GM19193 (cell line): Measurements from ENCODE around the gene SFN.

Source experiments
- POLR2A ChIP-seq: IDR thresholded peaks from 4 replicates; pipeline ENCODE4 v1.6.1; 2011; ENCODE audit not compliant: insufficient read depth, insufficient read length; ENCODE audit errors: extremely low read depth

SFN gene

GRCh38 chr1:26862781-26863684 is at the start of gene SFN:
SFN (plus strand) TSS chr1:26863149; CDS start chr1:26863213, 64 bp downstream.
- no peak for TF ChIP-seq POLR2A

DNA sequence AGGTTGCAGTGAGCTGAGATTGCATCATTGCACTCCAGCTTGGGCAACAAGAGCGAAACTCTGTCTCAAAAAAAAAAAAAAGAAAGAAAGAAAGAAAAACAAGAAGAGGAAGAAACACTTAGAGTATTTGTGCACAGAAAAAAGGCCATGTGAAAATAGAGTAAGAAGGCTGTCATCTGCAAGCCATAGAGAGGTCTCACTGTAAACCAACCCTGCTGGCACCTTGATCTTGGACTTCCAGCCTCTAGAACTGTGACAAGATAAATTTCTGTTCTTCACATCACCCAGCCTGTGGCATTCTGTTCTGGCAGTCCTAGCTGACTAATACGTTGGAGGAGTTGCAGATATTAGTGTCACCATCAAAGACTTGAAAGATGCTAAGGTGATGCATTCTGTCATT is 48.6 kb upstream of the SFN start:
- no peak for TF ChIP-seq POLR2A

GRCh38 chr1:26814893-26815292 is 48.1 kb upstream of the SFN start:
- no peak for TF ChIP-seq POLR2A

- no peak for TF ChIP-seq POLR2A
Observed at GRCh38 chr1:26820784-26821269, 42.1 kb upstream of the SFN start.

GRCh38 chr1:26822737-26823395 is 40.1 kb upstream of the SFN start:
- TF ChIP-seq POLR2A: no peak

- TF ChIP-seq POLR2A: no peak
Observed at GRCh38 chr1:26824731-26825130, 38.2 kb upstream of the SFN start.

GRCh38 chr1:26826261-26827105 is 36.5 kb upstream of the SFN start, which contains the start of gene ZDHHC18:
ZDHHC18 (plus strand) TSS chr1:26826688; CDS start chr1:26826805, 117 bp downstream.
- TF ChIP-seq POLR2A: peak; percentile 76

DNA sequence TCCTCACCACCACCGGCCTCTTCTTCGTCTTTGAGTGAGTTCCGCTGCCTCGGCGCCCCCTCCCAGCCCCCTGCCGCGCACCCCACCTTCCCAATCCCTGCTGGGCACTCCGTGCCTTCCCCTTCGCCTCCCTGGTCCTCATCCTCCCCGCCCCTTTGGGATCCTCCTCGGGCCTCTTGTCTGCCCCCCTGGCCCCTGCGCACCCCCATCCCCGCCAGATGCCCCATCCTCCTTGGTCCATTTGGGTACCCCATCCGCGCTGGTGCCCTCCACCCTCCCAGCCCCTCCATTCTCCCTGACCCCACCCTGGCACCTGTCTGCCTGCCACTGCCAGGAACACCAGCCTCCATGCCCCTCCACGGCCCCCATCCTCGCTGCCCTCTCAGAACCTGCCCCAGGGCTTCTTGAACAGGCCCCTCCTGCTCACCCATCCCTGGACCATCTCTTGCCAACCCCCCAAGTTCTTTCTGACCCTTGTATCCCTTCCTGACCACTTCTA is 35.8 kb upstream of the SFN start:
- TF ChIP-seq POLR2A: no peak

GRCh38 chr1:26827663-26828062 is 35.3 kb upstream of the SFN start:
- TF ChIP-seq POLR2A: no peak

DNA sequence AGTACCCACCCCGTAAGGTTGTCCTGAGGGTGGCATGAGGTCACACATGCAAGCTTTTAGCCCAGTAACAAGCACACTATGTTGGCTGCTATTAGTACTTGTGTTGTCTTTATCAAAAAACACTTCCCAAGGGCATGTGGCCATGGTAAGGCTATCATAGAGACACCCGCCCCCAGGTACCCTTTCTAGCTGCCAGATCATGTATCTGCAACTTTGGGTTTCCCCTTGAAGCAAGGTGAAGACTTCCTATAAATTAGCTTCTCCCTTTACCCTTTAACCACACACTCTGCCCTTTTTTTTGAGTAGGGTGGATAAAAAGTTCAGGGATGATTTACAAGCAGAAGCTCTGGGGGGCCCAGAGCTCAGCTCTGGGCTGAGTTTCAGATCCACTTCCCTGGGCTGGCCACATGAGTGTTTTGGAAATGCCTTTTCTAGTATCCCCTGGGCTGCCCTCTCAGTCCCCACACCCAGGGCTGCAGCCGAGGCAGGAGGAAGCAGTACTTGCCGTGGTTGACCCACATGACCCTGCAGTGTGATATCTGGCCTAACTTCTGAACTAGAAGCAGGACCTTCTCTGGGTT is 34.4 kb upstream of the SFN start:
- TF ChIP-seq POLR2A: no peak

DNA sequence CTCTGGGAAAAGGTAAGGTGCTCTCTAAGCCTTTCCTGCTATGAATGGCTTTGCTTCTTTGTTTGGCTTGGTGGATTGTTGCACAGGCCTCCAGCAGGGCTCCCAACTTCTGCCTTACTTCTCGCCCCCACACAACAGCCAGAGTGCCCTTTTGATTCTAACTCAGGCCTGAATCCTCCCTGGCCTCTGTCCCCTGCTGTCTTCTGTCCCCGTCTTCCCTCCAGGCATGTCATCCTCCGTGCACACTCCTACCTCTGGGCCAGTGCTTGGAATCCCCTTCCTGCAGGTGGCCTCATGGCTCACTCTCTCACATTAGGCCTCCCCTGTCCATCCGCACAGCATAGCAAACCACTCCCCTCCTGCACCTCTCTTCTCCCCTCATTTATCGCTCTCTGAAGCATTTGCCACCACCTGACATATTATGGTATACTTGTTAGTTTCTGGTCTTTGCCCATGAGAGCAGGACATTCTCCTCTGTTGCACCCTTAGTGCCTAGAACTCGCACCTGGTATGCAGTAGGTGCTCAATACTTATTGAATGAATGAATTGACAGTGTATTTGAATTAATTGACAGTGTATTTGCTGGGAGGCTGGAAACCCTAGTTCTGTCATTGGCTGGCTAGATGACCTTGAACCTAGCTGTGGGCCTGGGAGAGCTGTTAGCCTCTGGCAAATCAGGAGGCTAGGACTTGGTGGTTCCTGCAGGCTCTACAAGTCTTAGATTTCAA is 33.6 kb upstream of the SFN start:
- no peak for TF ChIP-seq POLR2A

GRCh38 chr1:26831059-26831458 is 31.9 kb upstream of the SFN start:
- no peak for TF ChIP-seq POLR2A

DNA sequence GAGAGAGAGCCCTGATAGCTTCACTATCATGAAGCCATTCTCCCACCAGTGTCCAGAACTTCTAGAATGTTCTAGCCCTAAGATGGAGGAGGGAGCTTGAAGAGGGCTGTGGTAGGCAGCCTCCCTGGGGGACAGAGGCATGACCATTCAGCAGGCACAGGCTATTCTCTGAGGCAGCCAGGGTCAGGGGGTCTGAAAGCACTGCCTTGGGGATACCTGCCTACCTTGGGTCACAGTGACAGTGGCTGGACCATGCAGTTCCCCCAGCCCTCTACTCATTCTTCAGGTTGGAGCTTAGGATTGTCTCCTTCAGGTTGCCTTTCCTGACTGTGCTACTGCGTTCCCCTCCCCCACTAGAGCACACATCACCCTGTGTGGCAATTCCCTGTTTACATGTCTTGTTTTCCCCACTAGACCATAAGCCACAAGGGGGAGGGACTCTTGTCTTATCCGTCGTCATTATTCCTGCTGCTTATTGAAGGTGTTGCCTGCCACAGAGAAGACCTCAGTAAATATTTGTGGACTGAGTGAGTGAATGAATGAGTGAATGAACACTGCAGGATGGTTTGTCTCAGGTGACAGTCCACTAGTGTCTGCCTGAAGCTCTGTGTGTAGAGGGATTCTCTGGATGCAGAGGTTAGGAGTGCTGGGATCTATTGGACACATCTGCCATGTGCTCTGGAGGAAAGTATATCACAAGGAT is 31.3 kb upstream of the SFN start:
- no peak for TF ChIP-seq POLR2A

DNA sequence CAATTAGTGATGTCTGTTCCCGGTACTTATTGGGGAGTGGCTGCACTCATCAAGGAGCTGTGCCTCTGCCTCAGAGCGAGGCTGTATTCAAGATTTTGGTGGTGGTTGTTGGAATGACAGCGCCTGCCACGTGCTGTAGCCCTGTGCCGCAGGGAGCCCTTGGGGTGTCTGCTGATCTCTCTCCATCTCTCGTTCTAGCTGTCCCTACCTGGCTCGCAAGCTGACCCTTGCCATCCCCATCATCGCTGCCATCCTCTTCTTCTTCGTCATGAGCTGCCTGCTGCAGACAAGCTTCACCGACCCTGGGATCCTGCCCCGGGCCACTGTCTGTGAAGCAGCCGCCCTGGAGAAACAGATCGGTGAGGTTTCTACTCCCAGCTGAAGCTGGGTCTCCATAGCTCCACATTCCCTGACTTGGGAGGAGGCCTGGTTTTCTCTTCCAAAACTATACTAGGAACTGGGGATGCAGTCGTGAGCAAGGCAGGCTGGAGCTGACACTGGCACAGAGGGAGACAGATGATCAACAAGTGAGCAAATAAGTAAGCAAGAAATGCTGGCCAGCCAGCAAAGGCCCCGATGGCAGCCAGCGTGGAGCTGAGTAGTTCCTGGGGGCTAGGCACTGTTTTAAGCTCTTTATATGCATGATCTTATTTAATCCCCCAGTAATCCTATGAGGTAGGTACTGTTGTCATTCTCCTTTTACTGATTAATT is 30.5 kb upstream of the SFN start:
- no peak for TF ChIP-seq POLR2A
